ENCODE results near the gene RAD52. TPM values are rescaled to one million over a fixed set of nuclear protein-coding genes. Genes with fewer than 3 reads are reported as not detected.
A peak's percentile ranks its signal among the peaks of the same experiment; 100 is the strongest.

The RAD52 gene
- total RNA-seq, 1 donor from 2014 or later, result 20.3 TPM

DNA sequence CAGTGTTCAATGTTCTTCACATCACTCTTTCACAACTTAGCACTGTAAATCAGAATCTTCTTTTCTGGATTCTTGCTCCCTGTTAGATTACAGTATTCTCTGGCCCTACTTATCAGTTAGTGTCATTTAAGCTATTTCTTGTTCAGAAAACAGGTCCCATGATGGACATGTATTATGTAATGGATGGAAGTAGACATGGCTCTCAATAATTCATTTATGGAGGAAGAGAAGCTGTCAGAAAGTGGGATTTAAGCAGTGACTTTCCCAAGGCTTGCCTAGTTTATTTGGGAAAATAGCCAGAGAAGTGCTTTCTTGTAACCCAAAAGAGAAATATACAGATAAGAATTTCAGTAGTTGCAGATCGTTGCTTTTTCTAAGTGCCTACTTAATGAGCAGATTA, 43.2 kb upstream of the RAD52 start:
- DNase-seq (ENCODE audit: low spot score), result no peak
- Mint-ChIP-seq H3K4me3 (ENCODE audit: unreplicated experiment) (peak overlapping the region; percentile 100), H3K4me1 (ENCODE audit: unreplicated experiment) (peaks cover 41% of the 10 kb centered on the region), H3K36me3 (ENCODE audit: low read depth, unreplicated experiment) (peaks cover 11% of the 10 kb centered on the region), H3K9me3 (ENCODE audit: unreplicated experiment) (no peaks in the 10 kb centered on the region), H3K27me3 (ENCODE audit: unreplicated experiment) (peaks cover 9% of the 10 kb centered on the region), H3K27ac (ENCODE audit: unreplicated experiment) (no peak overlapping the region)
- TF ChIP-seq, protein P1, sequence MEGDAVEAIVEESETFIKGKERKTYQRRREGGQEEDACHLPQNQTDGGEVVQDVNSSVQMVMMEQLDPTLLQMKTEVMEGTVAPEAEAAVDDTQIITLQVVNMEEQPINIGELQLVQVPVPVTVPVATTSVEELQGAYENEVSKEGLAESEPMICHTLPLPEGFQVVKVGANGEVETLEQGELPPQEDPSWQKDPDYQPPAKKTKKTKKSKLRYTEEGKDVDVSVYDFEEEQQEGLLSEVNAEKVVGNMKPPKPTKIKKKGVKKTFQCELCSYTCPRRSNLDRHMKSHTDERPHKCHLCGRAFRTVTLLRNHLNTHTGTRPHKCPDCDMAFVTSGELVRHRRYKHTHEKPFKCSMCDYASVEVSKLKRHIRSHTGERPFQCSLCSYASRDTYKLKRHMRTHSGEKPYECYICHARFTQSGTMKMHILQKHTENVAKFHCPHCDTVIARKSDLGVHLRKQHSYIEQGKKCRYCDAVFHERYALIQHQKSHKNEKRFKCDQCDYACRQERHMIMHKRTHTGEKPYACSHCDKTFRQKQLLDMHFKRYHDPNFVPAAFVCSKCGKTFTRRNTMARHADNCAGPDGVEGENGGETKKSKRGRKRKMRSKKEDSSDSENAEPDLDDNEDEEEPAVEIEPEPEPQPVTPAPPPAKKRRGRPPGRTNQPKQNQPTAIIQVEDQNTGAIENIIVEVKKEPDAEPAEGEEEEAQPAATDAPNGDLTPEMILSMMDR (IDR thresholded peaks at IDR 0.05; ENCODE audit: unreplicated experiment), result no peak

DNA sequence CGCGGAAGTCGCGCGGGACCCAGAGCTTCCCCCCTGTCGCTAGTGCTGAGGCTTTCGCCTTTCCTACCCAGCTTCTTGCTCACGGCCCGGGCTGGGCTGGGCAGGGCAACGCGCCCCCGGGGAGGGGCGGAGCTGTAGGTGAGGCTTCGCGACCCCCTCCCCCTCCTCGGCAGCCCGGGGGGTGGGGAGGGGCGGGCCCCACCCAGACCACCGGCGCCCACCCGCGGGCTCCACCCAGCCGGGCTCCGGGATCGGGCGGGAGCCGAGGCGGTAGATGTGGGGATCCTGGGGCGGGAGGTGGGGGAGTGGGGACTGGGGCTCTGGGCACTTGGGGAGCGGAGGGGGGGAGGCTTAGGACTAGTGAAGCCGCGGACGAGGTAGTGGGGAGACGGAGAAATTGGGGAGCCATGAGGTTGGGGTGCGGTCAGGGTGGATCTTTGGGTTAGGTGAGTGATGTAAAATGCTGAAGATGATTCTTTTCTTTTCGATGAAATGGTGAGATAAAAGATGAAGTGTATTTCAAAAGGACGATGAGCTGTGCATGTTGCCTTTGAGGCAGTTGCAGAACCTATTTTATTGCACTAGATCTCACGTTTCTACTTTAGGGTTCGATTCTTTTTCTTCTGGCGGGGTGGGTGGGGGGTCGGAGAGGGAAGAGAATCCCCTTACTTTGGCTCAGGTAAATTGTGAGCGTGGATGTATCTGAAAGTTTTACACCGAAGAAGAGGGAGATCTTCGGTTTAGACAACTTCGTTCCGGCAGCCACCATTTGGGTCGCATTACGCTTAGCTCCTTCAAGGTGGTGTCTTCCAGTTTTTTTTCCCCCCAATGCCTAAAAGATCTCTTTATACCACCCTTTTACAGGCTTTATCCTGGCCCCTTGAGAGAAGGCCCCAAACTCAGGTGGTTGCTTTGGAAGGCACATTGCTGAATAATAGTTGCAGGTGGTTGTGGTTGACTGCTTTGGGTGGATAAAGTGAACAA, 42.1 kb upstream of the RAD52 start:
- Mint-ChIP-seq H3K9me3 (ENCODE audit: unreplicated experiment) (no peaks in the 10 kb centered on the region), H3K36me3 (ENCODE audit: low read depth, unreplicated experiment) (peaks cover 11% of the 10 kb centered on the region), H3K27me3 (ENCODE audit: unreplicated experiment) (peaks cover 9% of the 10 kb centered on the region), H3K4me1 (ENCODE audit: unreplicated experiment) (peaks cover 37% of the 10 kb centered on the region), H3K4me3 (ENCODE audit: unreplicated experiment) (peak overlapping the region; percentile 100), H3K27ac (ENCODE audit: unreplicated experiment) (peak overlapping the region; percentile 94)
- no peak for DNase-seq (ENCODE audit: low spot score)
- TF ChIP-seq, protein P1 (IDR thresholded peaks at IDR 0.05; ENCODE audit: unreplicated experiment), result no peak

DNA sequence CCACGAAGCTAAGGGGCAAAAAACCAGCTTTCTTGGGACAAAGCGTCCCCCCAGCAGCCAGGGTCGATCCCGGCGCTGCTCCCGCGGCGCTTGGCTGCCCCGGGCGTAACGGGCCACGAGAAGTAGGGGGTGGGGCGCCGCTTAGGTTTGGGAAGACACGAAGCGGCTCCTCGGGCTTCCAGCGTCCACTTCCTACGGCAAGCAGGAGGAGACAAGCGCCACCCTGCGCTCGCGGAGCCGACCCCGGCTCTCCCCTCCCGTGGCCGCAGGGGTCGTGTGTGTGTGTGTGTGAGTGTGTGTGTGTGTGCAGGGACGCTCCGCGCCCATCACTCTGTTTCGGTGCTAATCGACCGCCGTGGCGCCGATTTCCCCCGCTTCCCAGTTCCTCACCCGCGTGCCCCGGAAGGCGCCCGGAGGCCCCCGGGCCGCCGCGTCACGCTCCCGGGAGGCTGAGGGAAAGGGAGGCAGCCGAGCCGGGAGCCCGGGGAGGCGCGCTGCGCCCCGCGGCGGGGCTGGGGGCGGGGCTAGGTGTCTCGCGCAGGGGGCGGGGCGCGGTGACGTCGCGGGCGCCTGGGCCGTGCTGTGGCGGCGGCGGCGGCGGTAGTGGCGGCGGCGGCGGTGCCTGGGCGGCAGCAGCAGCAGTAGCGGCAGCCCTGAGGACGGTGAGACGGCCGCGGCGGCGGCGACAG, 41.3 kb upstream of the RAD52 start, which contains the start of gene ERC1:
TSS of gene ERC1 (plus strand) at position 563 of the 689 bp plus-strand sequence. CDS start 36,681 bp downstream, outside the sequence.
- Mint-ChIP-seq H3K27me3 (ENCODE audit: unreplicated experiment) (peaks cover 9% of the 10 kb centered on the region), H3K9me3 (ENCODE audit: unreplicated experiment) (no peaks in the 10 kb centered on the region), H3K4me3 (ENCODE audit: unreplicated experiment) (peak within 1 kb of the TSS; percentile 100), H3K4me1 (ENCODE audit: unreplicated experiment) (peaks cover 36% of the 10 kb centered on the region), H3K27ac (ENCODE audit: unreplicated experiment) (peak within 1 kb of the TSS; percentile 94), H3K36me3 (ENCODE audit: low read depth, unreplicated experiment) (peaks cover 11% of the 10 kb centered on the region)
- DNase-seq (ENCODE audit: low spot score), result peak; percentile 88
- TF ChIP-seq, protein P1 (IDR thresholded peaks at IDR 0.05; ENCODE audit: unreplicated experiment), result no peak

DNA sequence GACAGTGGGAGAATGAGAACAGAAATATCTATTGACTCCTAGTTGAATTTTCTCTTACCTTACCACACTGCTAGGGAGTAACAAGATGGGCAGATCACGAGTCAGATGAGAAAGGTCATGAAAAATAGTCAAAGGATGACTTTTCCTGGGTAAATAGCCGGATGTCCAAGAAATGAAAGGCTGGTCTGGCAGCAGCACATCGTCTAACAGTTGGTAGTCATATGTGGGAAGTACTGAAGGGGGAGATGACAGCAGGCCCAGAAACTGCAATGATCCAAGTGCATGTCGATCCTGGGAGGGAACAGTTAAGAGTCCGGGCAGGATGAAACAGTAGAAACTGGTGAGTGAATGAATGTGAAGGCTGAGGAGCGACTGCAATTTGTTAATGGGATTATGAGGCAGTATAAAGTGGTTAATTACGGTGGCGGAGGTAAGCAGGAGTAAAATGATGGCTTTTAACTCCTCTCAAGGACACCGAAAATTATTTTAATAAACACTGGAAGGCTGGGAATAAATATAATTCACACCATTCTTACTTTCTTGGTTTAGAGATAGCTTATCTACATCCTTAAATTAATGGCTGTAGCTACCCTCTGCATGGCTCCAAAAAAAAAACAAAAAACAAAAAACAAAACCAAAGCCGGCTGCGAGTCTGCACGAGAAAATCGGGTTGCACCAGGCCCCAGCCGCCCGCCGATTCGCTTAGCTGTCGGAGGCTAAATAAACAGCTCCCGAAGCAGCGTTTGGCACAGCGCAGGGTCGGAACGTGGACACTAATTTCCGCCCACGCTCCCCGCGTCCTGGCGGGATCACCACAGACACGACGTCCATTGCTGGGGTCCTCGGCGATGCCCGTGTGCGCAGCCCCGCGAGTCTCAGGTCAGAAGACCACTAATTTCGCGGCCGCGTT, 40.5 kb upstream of the RAD52 start:
- DNase-seq (ENCODE audit: low spot score), result peak; percentile 55
- Mint-ChIP-seq H3K27me3 (ENCODE audit: unreplicated experiment) (peaks cover 9% of the 10 kb centered on the region), H3K4me1 (ENCODE audit: unreplicated experiment) (peaks cover 31% of the 10 kb centered on the region), H3K36me3 (ENCODE audit: low read depth, unreplicated experiment) (peaks cover 11% of the 10 kb centered on the region), H3K9me3 (ENCODE audit: unreplicated experiment) (no peaks in the 10 kb centered on the region), H3K27ac (ENCODE audit: unreplicated experiment) (peak overlapping the region; percentile 89), H3K4me3 (ENCODE audit: unreplicated experiment) (peak overlapping the region; percentile 95)
- TF ChIP-seq, protein P1 (IDR thresholded peaks at IDR 0.05; ENCODE audit: unreplicated experiment), result no peak

Measured in endothelial cell (in vitro differentiated cells).